Activated naive CD4-positive, alpha-beta T cell treated with Interleukin-2 at 50 U/mL for 16 hours (primary cell): ENCODE measurements around the gene BACE2.
"Not testable (repeated sequence)": the region's sequence is repeated elsewhere in the genome, so short reads cannot be mapped to it uniquely, and the experiment has no call there.

Source experiments
- DNase-seq: peaks from one replicate; pipeline ENCODE4 v3.0.0-alpha.2; 2020

Gene BACE2

GRCh38 chr21:41283211-41283818 lies 115.4 kb downstream of the BACE2 start:
- DNase-seq: peak; percentile 29

GRCh38 chr21:41289431-41289830 lies 121.5 kb downstream of the BACE2 start:
- DNase-seq: no peak

GRCh38 chr21:41290106-41290799 lies 122.3 kb downstream of the BACE2 start:
- no peak for DNase-seq

GRCh38 chr21:41294548-41295231 lies 126.7 kb downstream of the BACE2 start:
- DNase-seq: no peak

GRCh38 chr21:41295721-41296254 lies 127.8 kb downstream of the BACE2 start:
- no peak for DNase-seq

GRCh38 chr21:41302976-41303375 lies 135.0 kb downstream of the BACE2 start:
- DNase-seq: no peak

- no peak for DNase-seq
These were observed 136.2 kb downstream of the BACE2 start for GRCh38 chr21:41304068-41304720.

- no peak for DNase-seq
These were observed 139.3 kb downstream of the BACE2 start for GRCh38 chr21:41307219-41307618.

GRCh38 chr21:41313285-41314164 lies 145.6 kb downstream of the BACE2 start:
- not testable (repeated sequence) for DNase-seq

- no peak for DNase-seq
These were observed 147.8 kb downstream of the BACE2 start for GRCh38 chr21:41315726-41316125.

GRCh38 chr21:41316200-41317062 lies 148.5 kb downstream of the BACE2 start, which contains the start of gene FAM3B:
Gene FAM3B (plus strand): TSS chr21:41316801. CDS start chr21:41316880, 79 bp downstream.
- no peak for DNase-seq

GRCh38 chr21:41317063-41317392 lies 149.1 kb downstream of the BACE2 start:
- DNase-seq: no peak

GRCh38 chr21:41317458-41317857 lies 149.5 kb downstream of the BACE2 start:
- no peak for DNase-seq

- no peak for DNase-seq
These were observed 150.3 kb downstream of the BACE2 start for GRCh38 chr21:41318218-41318617.

GRCh38 chr21:41319273-41319672 lies 151.3 kb downstream of the BACE2 start:
- DNase-seq: no peak

- no peak for DNase-seq
These were observed 153.4 kb downstream of the BACE2 start for GRCh38 chr21:41321211-41321907.

GRCh38 chr21:41321908-41322495 lies 154.0 kb downstream of the BACE2 start:
- no peak for DNase-seq

GRCh38 chr21:41322496-41323382 lies 154.8 kb downstream of the BACE2 start:
- DNase-seq: no peak
